Duodenal mucosa (tissue), 2 donors: ENCODE data around the gene VIPR2.

ENCODE experiments used
- H3K27ac ChIP-seq: one replicate; pipeline ENCODE4 v1.7.0; 2013; ENCODE audit warnings: low read depth, low read length
- H3K27me3 ChIP-seq, 2 donors: one replicate each; pipeline ENCODE4 v1.7.0; 2013; ENCODE audit warnings: low read length in 2 of 2, control low read depth in 1 of 2; ENCODE audit not compliant: insufficient read depth in 2 of 2, control insufficient read depth in 1 of 2
- H3K36me3 ChIP-seq, 2 donors: one replicate each; pipeline ENCODE4 v1.7.0; 2013; ENCODE audit warnings: low read length in 2 of 2, control low read depth in 1 of 2; ENCODE audit not compliant: insufficient read depth in 2 of 2, control insufficient read depth in 1 of 2
- H3K4me1 ChIP-seq, 2 donors: one replicate each; pipeline ENCODE4 v1.7.0; 2013; ENCODE audit warnings: low read length in 2 of 2, control low read depth in 1 of 2; ENCODE audit not compliant: insufficient read depth in 2 of 2, control insufficient read depth in 1 of 2
- H3K4me3 ChIP-seq, 2 donors: one replicate each; pipeline ENCODE4 v1.7.0; 2013; ENCODE audit warnings: low read length in 2 of 2, low read depth in 1 of 2
- H3K9ac ChIP-seq, 2 donors: one replicate each; pipeline ENCODE4 v1.7.0; 2013; ENCODE audit warnings: low read length in 2 of 2, low read depth in 1 of 2
- H3K9me3 ChIP-seq, 2 donors: one replicate each; pipeline ENCODE4 v1.7.0; 2013; ENCODE audit warnings: low read length in 2 of 2, control low read depth in 1 of 2; ENCODE audit not compliant: control insufficient read depth in 1 of 2

Gene VIPR2

DNA sequence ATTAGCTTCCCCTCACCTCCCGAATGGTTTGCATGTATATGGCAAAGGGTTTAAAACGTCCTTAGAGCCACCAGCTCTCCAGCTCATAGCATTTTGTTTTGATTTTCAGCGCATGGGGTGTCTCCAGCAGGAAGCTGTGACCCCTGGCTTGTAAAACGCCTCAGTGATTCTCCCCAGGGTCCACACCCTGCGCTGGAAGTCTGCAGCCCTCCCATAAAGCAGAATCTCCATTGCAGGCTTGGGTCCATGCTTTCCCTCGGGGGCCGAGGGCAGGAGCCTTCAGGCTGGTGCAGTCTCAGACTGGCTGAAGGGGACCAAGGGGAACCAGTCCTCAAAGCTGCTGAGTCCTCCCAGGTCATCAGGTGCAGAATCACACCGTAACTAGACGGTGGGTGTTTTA lies 109.7 kb downstream of the VIPR2 start:
- Histone ChIP-seq H3K36me3 (no peaks in the 10 kb centered on the region), H3K27me3 (no peaks in the 10 kb centered on the region), H3K9ac (no peak overlapping the region), H3K4me3 (no peak overlapping the region), H3K9me3 (no peaks in the 10 kb centered on the region), H3K27ac (no peak overlapping the region), H3K4me1 (peaks cover 12 to 22% of the 10 kb centered on the region in 2 donors)

DNA sequence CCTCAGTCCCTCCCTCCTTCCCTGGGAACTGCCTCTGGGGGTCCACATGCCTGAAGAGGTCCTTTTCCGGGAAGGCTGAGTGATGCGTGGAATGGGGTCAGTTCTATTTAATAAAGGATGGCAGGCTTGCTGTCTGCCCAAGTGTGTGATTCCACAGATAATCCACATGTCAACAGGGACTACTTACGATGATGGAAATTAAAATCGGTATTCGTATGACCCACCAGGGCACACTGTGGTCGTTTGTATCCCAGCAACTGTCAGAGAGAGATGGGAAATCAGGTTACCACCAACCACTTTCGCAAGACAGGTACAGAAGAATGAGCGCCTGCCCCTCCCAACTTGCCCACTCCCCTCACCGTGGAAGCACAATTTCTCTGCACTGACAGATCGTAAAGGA lies 110.3 kb downstream of the VIPR2 start:
- Histone ChIP-seq H3K9ac (no peak overlapping the region), H3K36me3 (no peaks in the 10 kb centered on the region), H3K4me3 (no peak overlapping the region), H3K4me1 (peaks cover 12 to 22% of the 10 kb centered on the region in 2 donors), H3K9me3 (no peaks in the 10 kb centered on the region), H3K27ac (no peak overlapping the region), H3K27me3 (no peaks in the 10 kb centered on the region)

GRCh38 chr7:159033956-159034355 lies 110.7 kb downstream of the VIPR2 start:
- no peak overlapping the region for H3K27ac ChIP-seq
- no peak overlapping the region for H3K9ac ChIP-seq
- no peaks in the 10 kb centered on the region for H3K36me3 ChIP-seq
- peaks cover 12 to 22% of the 10 kb centered on the region in 2 donors for H3K4me1 ChIP-seq
- H3K27me3 ChIP-seq, result no peaks in the 10 kb centered on the region
- no peak overlapping the region for H3K4me3 ChIP-seq
- no peaks in the 10 kb centered on the region for H3K9me3 ChIP-seq

- Histone ChIP-seq H3K36me3 (no peaks in the 10 kb centered on the region), H3K27ac (no peak overlapping the region), H3K9me3 (no peaks in the 10 kb centered on the region), H3K9ac (no peak overlapping the region), H3K4me1 (peaks cover 12 to 22% of the 10 kb centered on the region in 2 donors), H3K4me3 (no peak overlapping the region), H3K27me3 (no peaks in the 10 kb centered on the region)
Observed at GRCh38 chr7:159033473-159033825, 111.2 kb downstream of the VIPR2 start.

DNA sequence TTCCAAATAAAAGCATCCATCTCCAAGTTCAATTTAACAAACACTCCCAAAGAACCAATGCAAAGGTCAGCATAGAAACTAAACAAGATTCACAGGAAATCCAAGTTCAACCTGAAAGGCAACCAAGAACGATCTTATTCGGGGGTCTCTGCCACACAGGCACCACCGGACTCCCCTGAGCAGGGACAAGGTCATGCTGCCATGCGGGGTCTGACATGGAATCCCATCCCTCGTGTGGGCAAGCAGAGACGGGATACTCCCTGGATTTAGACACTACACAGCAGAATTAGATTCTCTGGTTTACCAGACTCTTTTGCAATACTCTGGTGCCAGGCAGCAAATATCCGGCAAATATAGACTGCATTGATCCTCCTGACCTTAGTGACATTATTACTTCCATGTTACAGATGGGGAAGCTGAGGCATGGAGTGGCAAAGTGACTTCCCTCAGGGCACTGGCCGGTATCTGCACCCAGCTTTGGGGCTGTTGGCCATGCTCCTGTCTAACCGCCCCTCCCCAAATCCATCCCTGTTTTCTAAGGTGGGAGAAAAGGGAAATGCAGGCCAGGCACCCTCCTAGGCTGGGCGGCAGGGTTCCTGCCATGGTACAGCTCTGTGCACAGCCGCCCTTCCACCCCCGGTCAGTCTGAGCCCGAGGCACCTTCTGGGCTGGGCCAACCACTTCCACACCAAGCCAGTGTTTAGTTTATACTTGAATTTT lies 111.8 kb downstream of the VIPR2 start:
- Histone ChIP-seq H3K36me3 (no peaks in the 10 kb centered on the region), H3K9ac (no peak overlapping the region), H3K27me3 (no peaks in the 10 kb centered on the region), H3K9me3 (no peaks in the 10 kb centered on the region), H3K27ac (no peak overlapping the region), H3K4me3 (no peak overlapping the region), H3K4me1 (peaks cover 12 to 20% of the 10 kb centered on the region in 2 donors)

GRCh38 chr7:159032322-159032721 lies 112.3 kb downstream of the VIPR2 start:
- Histone ChIP-seq H3K27ac (no peak overlapping the region), H3K27me3 (no peaks in the 10 kb centered on the region)

GRCh38 chr7:159031750-159032149 lies 112.9 kb downstream of the VIPR2 start:
- Histone ChIP-seq H3K9me3 (no peaks in the 10 kb centered on the region), H3K4me3 (no peak overlapping the region)

More at GRCh38 chr7:159032322-159032721, 112.3 kb downstream of the VIPR2 start:
- H3K9me3 ChIP-seq, result no peaks in the 10 kb centered on the region
- H3K9ac ChIP-seq, result no peak overlapping the region
- H3K4me1 ChIP-seq, result peaks cover 12 to 20% of the 10 kb centered on the region in 2 donors
- H3K36me3 ChIP-seq, result no peaks in the 10 kb centered on the region
- no peak overlapping the region for H3K4me3 ChIP-seq

GRCh38 chr7:159031135-159031701 lies 113.4 kb downstream of the VIPR2 start:
- Histone ChIP-seq H3K36me3 (no peaks in the 10 kb centered on the region), H3K9me3 (no peaks in the 10 kb centered on the region), H3K4me3 (peak overlapping the region; percentile 64 to 71), H3K4me1 (peaks cover 10 to 14% of the 10 kb centered on the region in 2 donors), H3K9ac (peak overlapping the region in 1 of 2 donors; percentile 18), H3K27me3 (no peaks in the 10 kb centered on the region), H3K27ac (no peak overlapping the region)

More at GRCh38 chr7:159031750-159032149, 112.9 kb downstream of the VIPR2 start:
- H3K27me3 ChIP-seq, result no peaks in the 10 kb centered on the region
- no peak overlapping the region for H3K9ac ChIP-seq
- H3K36me3 ChIP-seq, result no peaks in the 10 kb centered on the region
- peaks cover 11 to 15% of the 10 kb centered on the region in 2 donors for H3K4me1 ChIP-seq
- H3K27ac ChIP-seq, result no peak overlapping the region

DNA sequence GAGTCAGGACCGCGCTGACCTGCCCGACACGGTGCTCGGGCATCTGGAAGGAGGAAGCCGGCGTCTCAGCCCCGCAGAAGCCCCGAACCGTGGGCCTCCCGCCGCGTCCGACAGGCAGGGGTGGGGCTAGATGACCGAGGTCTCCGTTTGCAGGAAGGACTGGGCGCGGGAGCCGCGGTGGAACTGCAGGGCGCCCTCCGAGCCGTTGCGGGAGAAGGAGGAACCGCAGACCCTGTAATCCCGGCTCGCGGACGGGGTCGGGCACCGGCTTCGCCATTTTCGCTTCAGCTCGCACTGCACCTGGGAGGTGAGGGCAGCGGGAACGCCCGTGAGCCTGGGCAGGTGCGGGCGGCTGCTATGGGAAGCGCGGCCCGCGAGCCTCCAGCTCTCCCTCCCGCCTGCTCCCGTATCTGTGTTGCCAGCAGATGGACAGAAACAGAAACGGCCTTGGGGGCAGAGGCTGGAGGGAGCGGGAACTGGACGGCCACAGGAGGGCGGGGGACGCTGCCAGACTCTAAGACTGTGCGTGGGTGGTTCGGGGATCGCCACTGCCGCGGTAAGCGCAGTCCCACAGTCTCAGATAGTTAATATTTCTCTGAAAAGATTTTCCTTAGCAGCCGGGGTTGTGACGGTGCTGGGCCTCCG lies 114.1 kb downstream of the VIPR2 start:
- Histone ChIP-seq H3K4me3 (peak overlapping the region; percentile 64 to 71), H3K4me1 (peaks cover 10 to 14% of the 10 kb centered on the region in 2 donors), H3K36me3 (no peaks in the 10 kb centered on the region), H3K27me3 (no peaks in the 10 kb centered on the region), H3K9ac (peak overlapping the region in 1 of 2 donors; percentile 18), H3K9me3 (no peaks in the 10 kb centered on the region), H3K27ac (peak overlapping the region; percentile 5)
